GM19463 (cell line): ENCODE data around the gene VTN.

Experiments
- ATAC-seq: cut with Tn5 transposase; IDR thresholded peaks from one replicate; pipeline ENCODE4 v1.9.1; 2021; ENCODE audit warnings: mild to moderate bottlenecking, moderate library complexity; ENCODE audit not compliant: unreplicated experiment

The VTN gene

GRCh38 chr17:28371245-28372202 lies 1.4 kb upstream of the VTN start, which contains the start of gene SARM1:
SARM1 (plus strand) TSS chr17:28371694; CDS start chr17:28372033, 339 bp downstream.
- peak; percentile 75 for ATAC-seq

GRCh38 chr17:28370744-28371103 lies 617 bp upstream of the VTN start:
- ATAC-seq, result no peak

GRCh38 chr17:28369684-28370034 lies 448 bp downstream of the VTN start:
- ATAC-seq, result no peak

- no peak for ATAC-seq
Measured at GRCh38 chr17:28368915-28369683, 1.0 kb downstream of the VTN start.

- ATAC-seq, result no peak
Measured at GRCh38 chr17:28368306-28368831, 1.7 kb downstream of the VTN start.

- no peak for ATAC-seq
Measured at GRCh38 chr17:28367641-28368305, 2.3 kb downstream of the VTN start.

GRCh38 chr17:28366605-28367004 lies 3.5 kb downstream of the VTN start:
- no peak for ATAC-seq

GRCh38 chr17:28365487-28365886 lies 4.6 kb downstream of the VTN start:
- ATAC-seq, result no peak

- no peak for ATAC-seq
Measured at GRCh38 chr17:28364665-28365363, 5.3 kb downstream of the VTN start, which contains the start of gene SEBOX. SEBOX (minus strand) TSS chr17:28365199; CDS start chr17:28365151, 48 bp downstream.

GRCh38 chr17:28363776-28364650 lies 6.1 kb downstream of the VTN start:
- ATAC-seq, result no peak

- no peak for ATAC-seq
Measured at GRCh38 chr17:28363186-28363585, 6.9 kb downstream of the VTN start.

GRCh38 chr17:28357901-28358197 lies 12.3 kb downstream of the VTN start:
- ATAC-seq, result no peak

GRCh38 chr17:28357061-28357900 lies 12.8 kb downstream of the VTN start, which contains the start of gene POLDIP2:
POLDIP2 (minus strand) TSS chr17:28357527; CDS start chr17:28357448, 79 bp downstream.
- ATAC-seq, result peak; percentile 98

GRCh38 chr17:28350271-28350670 lies 19.8 kb downstream of the VTN start:
- ATAC-seq, result no peak

- ATAC-seq, result no peak
Measured at GRCh38 chr17:28348979-28349378, 21.1 kb downstream of the VTN start.

- no peak for ATAC-seq
Measured at GRCh38 chr17:28347261-28347891, 22.7 kb downstream of the VTN start.

- ATAC-seq, result no peak
Measured at GRCh38 chr17:28346746-28347246, 23.3 kb downstream of the VTN start.

- ATAC-seq, result no peak
Measured at GRCh38 chr17:28346199-28346580, 23.9 kb downstream of the VTN start.
